C4-2B (cell line): ENCODE results near the gene SLC24A1.

Experiments
- ZFX ChIP-seq: fragments of 450-650 bp; IDR thresholded peaks from 2 replicates; pipeline ENCODE4 v1.6.1; 2017
- TF ChIP-seq, protein P1 (sequence below): fragments of 450-650 bp; conservative IDR thresholded peaks from 2 replicates; pipeline ENCODE4 v1.5.1; 2017; ENCODE audit warnings: mild to moderate bottlenecking

- TF ChIP-seq, protein P1, sequence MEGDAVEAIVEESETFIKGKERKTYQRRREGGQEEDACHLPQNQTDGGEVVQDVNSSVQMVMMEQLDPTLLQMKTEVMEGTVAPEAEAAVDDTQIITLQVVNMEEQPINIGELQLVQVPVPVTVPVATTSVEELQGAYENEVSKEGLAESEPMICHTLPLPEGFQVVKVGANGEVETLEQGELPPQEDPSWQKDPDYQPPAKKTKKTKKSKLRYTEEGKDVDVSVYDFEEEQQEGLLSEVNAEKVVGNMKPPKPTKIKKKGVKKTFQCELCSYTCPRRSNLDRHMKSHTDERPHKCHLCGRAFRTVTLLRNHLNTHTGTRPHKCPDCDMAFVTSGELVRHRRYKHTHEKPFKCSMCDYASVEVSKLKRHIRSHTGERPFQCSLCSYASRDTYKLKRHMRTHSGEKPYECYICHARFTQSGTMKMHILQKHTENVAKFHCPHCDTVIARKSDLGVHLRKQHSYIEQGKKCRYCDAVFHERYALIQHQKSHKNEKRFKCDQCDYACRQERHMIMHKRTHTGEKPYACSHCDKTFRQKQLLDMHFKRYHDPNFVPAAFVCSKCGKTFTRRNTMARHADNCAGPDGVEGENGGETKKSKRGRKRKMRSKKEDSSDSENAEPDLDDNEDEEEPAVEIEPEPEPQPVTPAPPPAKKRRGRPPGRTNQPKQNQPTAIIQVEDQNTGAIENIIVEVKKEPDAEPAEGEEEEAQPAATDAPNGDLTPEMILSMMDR, result no peak
- TF ChIP-seq ZFX, result no peak
Observed at GRCh38 chr15:65651831-65652749, 30.4 kb downstream of the SLC24A1 start.
